IMR-90 (cell line): ENCODE results near the gene KLHL6. TPM values are rescaled to one million over a fixed set of nuclear protein-coding genes. Genes with fewer than 3 reads are reported as not detected.

Experiments used
- ATAC-seq: fragments of 200-7000 bp; cut with Tn5 transposase; 2 replicates; pipeline ENCODE4 v1.9.1; 2020; ENCODE audit warnings: low read depth, mild to moderate bottlenecking, moderate library complexity
- BruUV-seq: library from RNA; stranded (reverse); fragments of 400-500 nt; replicated peaks from 2 replicates; lab custom pipeline; 2021; lab: Mats Ljungman, UMichigan
- CTCF ChIA-PET: fragments of 300-600 bp; formaldehyde crosslinking; extraction: SDS; loops from one replicate; lab custom pipeline; 2021; ENCODE audit warnings: antibody characterized with exemption; lab: Yijun Ruan, JAX
- POLR2A ChIA-PET: fragments of 300-600 bp; sonication (Branson Sonifier 250); formaldehyde crosslinking; loops from one replicate; lab custom pipeline; 2022; ENCODE audit warnings: antibody characterized with exemption; ENCODE audit not compliant: unreplicated experiment; lab: Charles Lee
- DNase-seq: peaks from one replicate; pipeline ENCODE4 v3.0.0; 2013
- H2AFZ ChIP-seq: replicated peaks from 2 replicates; pipeline ENCODE3; 2013; ENCODE audit warnings: low read length, mild to moderate bottlenecking; ENCODE audit not compliant: poor library complexity
- H2AK5ac ChIP-seq: 2 replicates; pipeline ENCODE4 v1.6.1; 2013; ENCODE audit warnings: low read depth, low read length, inconsistent platforms
- H2AK9ac ChIP-seq: replicated peaks from 2 replicates; pipeline ENCODE3; 2013; ENCODE audit warnings: mild to moderate bottlenecking, low read depth, low read length, moderate library complexity; ENCODE audit not compliant: poor library complexity
- H2BK120ac ChIP-seq: 2 replicates; pipeline ENCODE4 v1.6.1; 2013; ENCODE audit warnings: low read depth, low read length, inconsistent platforms
- H2BK15ac ChIP-seq: 3 replicates; pipeline ENCODE4 v1.6.1; 2013; ENCODE audit warnings: low read depth, low read length, inconsistent platforms
- H2BK20ac ChIP-seq: 2 replicates; pipeline ENCODE4 v1.6.1; 2013; ENCODE audit warnings: low read depth, mild to moderate bottlenecking, inconsistent platforms, low read length, moderate library complexity
- H2BK5ac ChIP-seq: 2 replicates; pipeline ENCODE4 v1.6.1; 2013; ENCODE audit warnings: mild to moderate bottlenecking, low read depth, low read length, inconsistent platforms; ENCODE audit not compliant: poor library complexity, severe bottlenecking
- H3K14ac ChIP-seq: replicated peaks from 2 replicates; pipeline ENCODE4 v1.6.1; 2013; ENCODE audit warnings: low read depth, low read length, inconsistent platforms
- H3K18ac ChIP-seq: 2 replicates; pipeline ENCODE4 v1.6.1; 2013; ENCODE audit warnings: low read depth, low read length, control low read depth
- H3K23ac ChIP-seq: 2 replicates; pipeline ENCODE4 v1.6.1; 2013; ENCODE audit warnings: low read depth, low read length, inconsistent platforms
- H3K27ac ChIP-seq: 2 replicates; pipeline ENCODE4 v1.5.1; 2013; ENCODE audit warnings: mild to moderate bottlenecking, control low read depth, low read length; ENCODE audit not compliant: insufficient read depth
- H3K27me3 ChIP-seq: 2 replicates; pipeline ENCODE4 v1.6.1; 2013; ENCODE audit warnings: low read length; ENCODE audit not compliant: control insufficient read depth, insufficient read depth
- H3K36me3 ChIP-seq: 2 replicates; pipeline ENCODE4 v1.6.1; 2013; ENCODE audit warnings: low read length, mixed read lengths; ENCODE audit not compliant: control insufficient read depth, insufficient read depth
- H3K4ac ChIP-seq: 2 replicates; pipeline ENCODE4 v1.6.1; 2013; ENCODE audit warnings: low read depth, low read length, inconsistent platforms
- H3K4me1 ChIP-seq: 2 replicates; pipeline ENCODE4 v1.6.1; 2013; ENCODE audit warnings: low read length, mixed read lengths; ENCODE audit not compliant: control insufficient read depth, insufficient read depth
- H3K4me2 ChIP-seq: 2 replicates; pipeline ENCODE4 v1.6.1; 2013; ENCODE audit warnings: low read depth, mild to moderate bottlenecking, control low read depth, low read length, moderate library complexity
- H3K4me3 ChIP-seq: 2 replicates; pipeline ENCODE4 v1.5.1; 2013; ENCODE audit warnings: low read depth, mild to moderate bottlenecking, control low read depth, low read length, moderate library complexity; ENCODE audit not compliant: insufficient read depth
- H3K56ac ChIP-seq: 2 replicates; pipeline ENCODE4 v1.6.1; 2013; ENCODE audit warnings: low read length, inconsistent platforms; ENCODE audit not compliant: insufficient read depth; ENCODE audit errors: extremely low read depth
- H3K79me1 ChIP-seq, 2 experiments: 2 replicates each; pipeline ENCODE4 v1.6.1; 2013; ENCODE audit warnings: low read length in 2 of 2, inconsistent platforms in 1 of 2, low read depth in 1 of 2
- H3K9ac ChIP-seq: 2 replicates; pipeline ENCODE4 v1.6.1; 2013; ENCODE audit warnings: low read depth, low read length, control low read depth
- H3K9me1 ChIP-seq: 2 replicates; pipeline ENCODE4 v1.6.1; 2013; ENCODE audit warnings: low read length, inconsistent platforms; ENCODE audit not compliant: insufficient read depth
- H3K9me3 ChIP-seq: 2 replicates; pipeline ENCODE4 v1.6.1; 2013; ENCODE audit warnings: low read length; ENCODE audit not compliant: control insufficient read depth, insufficient read depth
- H4K20me1 ChIP-seq: 2 replicates; pipeline ENCODE4 v1.6.1; 2013; ENCODE audit warnings: low read length, inconsistent platforms; ENCODE audit not compliant: insufficient read depth
- H4K5ac ChIP-seq: 2 replicates; pipeline ENCODE4 v1.6.1; 2013; ENCODE audit warnings: mild to moderate bottlenecking, low read depth, low read length, control low read depth
- H4K8ac ChIP-seq, 2 experiments: 2 replicates each; pipeline ENCODE4 v1.6.1; 2013; ENCODE audit warnings: low read depth in 2 of 2, low read length in 2 of 2, control low read depth in 1 of 2, inconsistent platforms in 1 of 2
- H4K91ac ChIP-seq: 2 replicates; pipeline ENCODE4 v1.6.1; 2013; ENCODE audit warnings: low read depth, low read length, inconsistent platforms; ENCODE audit not compliant: insufficient read depth
- BHLHE40 ChIP-seq: fragments of 150-350 bp; IDR thresholded peaks from 2 replicates; pipeline ENCODE4 v1.6.1; 2016; ENCODE audit warnings: mild to moderate bottlenecking, low read depth, low read length
- CEBPB ChIP-seq: IDR thresholded peaks from 2 replicates; pipeline ENCODE4 v1.6.1; 2012; ENCODE audit warnings: low read depth, low read length, improper control_type of control experiment
- CHD1 ChIP-seq: IDR thresholded peaks from 2 replicates; pipeline ENCODE4 v1.6.1; 2012; ENCODE audit warnings: low read depth, low read length, improper control_type of control experiment
- FOS ChIP-seq: fragments of 150-350 bp; IDR thresholded peaks from 2 replicates; pipeline ENCODE4 v1.6.1; 2016; ENCODE audit warnings: low read depth, low read length
- MAZ ChIP-seq: IDR thresholded peaks from 2 replicates; pipeline ENCODE4 v1.6.1; 2012; ENCODE audit warnings: low read depth, mild to moderate bottlenecking, low read length, improper control_type of control experiment, moderate library complexity, borderline replicate concordance
- MXI1 ChIP-seq: IDR thresholded peaks from 2 replicates; pipeline ENCODE4 v1.6.1; 2012; ENCODE audit warnings: low read depth, mild to moderate bottlenecking, low read length, moderate library complexity, borderline replicate concordance
- NFE2L2 ChIP-seq: fragments of 150-350 bp; IDR thresholded peaks from 2 replicates; pipeline ENCODE4 v1.6.1; 2016; ENCODE audit warnings: low read depth, mild to moderate bottlenecking, low read length
- RFX5 ChIP-seq: IDR thresholded peaks from 2 replicates; pipeline ENCODE4 v1.8.0; 2012; ENCODE audit warnings: low read depth, mild to moderate bottlenecking, low read length, moderate library complexity
- WGBS, 2 experiments: methylation state at CpG; one replicate each; pipeline versions ENCODE4 v1.1.5 to v1.1.7; 2013; ENCODE audit warnings: missing lambda C conversion rate in 2 of 2; ENCODE audit not compliant: insufficient read length in 1 of 2; ENCODE audit errors: extremely low coverage in 2 of 2; 5-methylcytosine and 5-hydroxymethylcytosine counted together
- dilution Hi-C: fragments of 300-500 bp; cut with HindIII; formaldehyde crosslinking; loops from one replicate; pipeline ENCODE4 v1.14.3; 2018; ENCODE audit warnings: low sequenced_read_pairs; ENCODE audit not compliant: unreplicated experiment
- in situ Hi-C: fragments of 300-500 bp; cut with MboI; formaldehyde crosslinking; loops from 3 replicates; pipeline ENCODE4 v1.14.3; 2019; ENCODE audit warnings: low sequenced_read_pairs, inconsistent platforms, mixed read lengths
- intact Hi-C: fragments of 100-400 bp; cut with micrococcal nuclease; formaldehyde crosslinking; loops from 2 replicates; pipeline ENCODE4 v1.10.0; 2022
- polyA plus RNA-seq, 3 experiments: library from polyadenylated mRNA; depleted of rRNA; stranded (reverse); fragments of >200 nt; gene quantifications; 2 replicates each; pipeline ENCODE4 v1.2.3, GENCODE V29; 2012; ENCODE audit warnings: low replicate concordance in 1 of 3
- total RNA-seq: library from RNA; depleted of rRNA; stranded (reverse); fragments of >200 nt; gene quantifications from 2 replicates; pipeline ENCODE4 v1.2.3, GENCODE V29; 2012
- TF ChIP-seq, protein P1 (sequence below): fragments of 150-350 bp; IDR thresholded peaks from 2 replicates; pipeline ENCODE4 v1.6.1; 2017; ENCODE audit warnings: mild to moderate bottlenecking, antibody characterized with exemption, low read length, low read depth
- TF ChIP-seq, protein P2 (sequence below): fragments of 150-350 bp; IDR thresholded peaks from 2 replicates; pipeline ENCODE4 v1.6.1; 2016; ENCODE audit warnings: low read depth, mild to moderate bottlenecking, low read length, moderate library complexity, borderline replicate concordance
- TF ChIP-seq, protein P3 (sequence below): conservative IDR thresholded peaks from 2 replicates; pipeline ENCODE4 v1.5.1; 2012; ENCODE audit warnings: mild to moderate bottlenecking, low read depth, low read length, improper control_type of control experiment

Gene KLHL6
- total and polyA plus RNA-seq, 2 of the 4 experiments (the other 2 are of a cell fraction) = not detected

DNA sequence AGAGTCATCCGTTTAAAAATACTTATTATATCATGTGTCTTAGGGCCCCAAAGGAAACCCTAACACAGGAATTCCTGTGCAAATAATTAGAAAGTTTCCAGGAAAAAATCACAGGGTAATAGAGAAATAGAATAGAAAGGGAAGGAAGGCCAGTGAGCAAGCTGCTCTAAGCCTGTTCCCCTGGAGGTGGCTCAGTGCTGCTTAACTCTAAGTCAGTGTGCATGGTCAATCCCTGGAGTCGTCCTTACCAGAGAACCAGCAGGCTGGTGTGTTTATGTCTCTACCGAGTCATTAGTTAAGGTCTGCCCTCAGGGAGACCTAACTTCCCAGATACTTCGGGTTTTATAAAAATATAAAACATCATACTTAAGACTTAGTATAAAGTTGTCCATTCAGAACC lies 106.1 kb downstream of the KLHL6 start:
- Histone ChIP-seq H3K9ac (peak overlapping the region; percentile 54), H3K4ac (no peak overlapping the region), H3K18ac (no peak overlapping the region), H2BK15ac (no peak overlapping the region), H3K4me3 (0 out of 2 replicates have a peak overlapping the region, but pooled peaks have one; percentile 24), H2AK9ac (no peak overlapping the region), H3K4me1 (peaks cover 2% of the 10 kb centered on the region; the same call in 1 of the 2 replicates), H2BK5ac (no peak overlapping the region), H3K36me3 (peaks cover 3% of the 10 kb centered on the region), H3K27me3 (no peaks in the 10 kb centered on the region), H3K4me2 (peak overlapping the region; percentile 67), H3K27ac (no peak overlapping the region), H2BK20ac (no peak overlapping the region), H2AK5ac (no peak overlapping the region), H4K91ac (no peak overlapping the region), H3K56ac (no peak overlapping the region), H3K14ac (no peak overlapping the region), H3K9me1 (no peaks in the 10 kb centered on the region), H4K8ac (no peak overlapping the region), H3K9me3 (no peaks in the 10 kb centered on the region), H3K79me1 (peaks cover 0 to 3% of the 10 kb centered on the region in 2 experiments; a peak in 1 of 4 replicates), H2BK120ac (no peak overlapping the region), H4K5ac (no peak overlapping the region), H4K20me1 (no peaks in the 10 kb centered on the region), H2AFZ (no peak overlapping the region), H3K23ac (no peak overlapping the region)
- ATAC-seq (peak; percentile 33), DNase-seq (peak; percentile 38)
- dilution Hi-C loops (no loop called here), in situ Hi-C loops (no loop called here), intact Hi-C loops (no loop called here)
- CTCF ChIA-PET = no interaction called here
- no TSS peak for BruUV-seq
- TF ChIP-seq, protein P1, sequence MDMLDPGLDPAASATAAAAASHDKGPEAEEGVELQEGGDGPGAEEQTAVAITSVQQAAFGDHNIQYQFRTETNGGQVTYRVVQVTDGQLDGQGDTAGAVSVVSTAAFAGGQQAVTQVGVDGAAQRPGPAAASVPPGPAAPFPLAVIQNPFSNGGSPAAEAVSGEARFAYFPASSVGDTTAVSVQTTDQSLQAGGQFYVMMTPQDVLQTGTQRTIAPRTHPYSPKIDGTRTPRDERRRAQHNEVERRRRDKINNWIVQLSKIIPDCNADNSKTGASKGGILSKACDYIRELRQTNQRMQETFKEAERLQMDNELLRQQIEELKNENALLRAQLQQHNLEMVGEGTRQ = no peak
- no peak for TF ChIP-seq CHD1
- TF ChIP-seq FOS = no peak
- TF ChIP-seq, protein P2, sequence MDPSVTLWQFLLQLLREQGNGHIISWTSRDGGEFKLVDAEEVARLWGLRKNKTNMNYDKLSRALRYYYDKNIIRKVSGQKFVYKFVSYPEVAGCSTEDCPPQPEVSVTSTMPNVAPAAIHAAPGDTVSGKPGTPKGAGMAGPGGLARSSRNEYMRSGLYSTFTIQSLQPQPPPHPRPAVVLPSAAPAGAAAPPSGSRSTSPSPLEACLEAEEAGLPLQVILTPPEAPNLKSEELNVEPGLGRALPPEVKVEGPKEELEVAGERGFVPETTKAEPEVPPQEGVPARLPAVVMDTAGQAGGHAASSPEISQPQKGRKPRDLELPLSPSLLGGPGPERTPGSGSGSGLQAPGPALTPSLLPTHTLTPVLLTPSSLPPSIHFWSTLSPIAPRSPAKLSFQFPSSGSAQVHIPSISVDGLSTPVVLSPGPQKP = no peak
- TF ChIP-seq NFE2L2 = no peak
- TF ChIP-seq RFX5 = no peak
- no peak for TF ChIP-seq BHLHE40
- TF ChIP-seq MXI1 = no peak
- TF ChIP-seq MAZ = no peak
- TF ChIP-seq, protein P3, sequence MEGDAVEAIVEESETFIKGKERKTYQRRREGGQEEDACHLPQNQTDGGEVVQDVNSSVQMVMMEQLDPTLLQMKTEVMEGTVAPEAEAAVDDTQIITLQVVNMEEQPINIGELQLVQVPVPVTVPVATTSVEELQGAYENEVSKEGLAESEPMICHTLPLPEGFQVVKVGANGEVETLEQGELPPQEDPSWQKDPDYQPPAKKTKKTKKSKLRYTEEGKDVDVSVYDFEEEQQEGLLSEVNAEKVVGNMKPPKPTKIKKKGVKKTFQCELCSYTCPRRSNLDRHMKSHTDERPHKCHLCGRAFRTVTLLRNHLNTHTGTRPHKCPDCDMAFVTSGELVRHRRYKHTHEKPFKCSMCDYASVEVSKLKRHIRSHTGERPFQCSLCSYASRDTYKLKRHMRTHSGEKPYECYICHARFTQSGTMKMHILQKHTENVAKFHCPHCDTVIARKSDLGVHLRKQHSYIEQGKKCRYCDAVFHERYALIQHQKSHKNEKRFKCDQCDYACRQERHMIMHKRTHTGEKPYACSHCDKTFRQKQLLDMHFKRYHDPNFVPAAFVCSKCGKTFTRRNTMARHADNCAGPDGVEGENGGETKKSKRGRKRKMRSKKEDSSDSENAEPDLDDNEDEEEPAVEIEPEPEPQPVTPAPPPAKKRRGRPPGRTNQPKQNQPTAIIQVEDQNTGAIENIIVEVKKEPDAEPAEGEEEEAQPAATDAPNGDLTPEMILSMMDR = no peak
- no peak for TF ChIP-seq CEBPB
- no CpG with 5 or more reads among the region's 4 CpGs for WGBS, 2 experiments
- POLR2A ChIA-PET = no interaction called here
